Activated T-cell treated with anti-CD3 and anti-CD28 coated beads for 4 hours (primary cell): ENCODE measurements around the gene PTCHD4.
"Not testable (repeated sequence)": the region's sequence is repeated elsewhere in the genome, so short reads cannot be mapped to it uniquely, and the experiment has no call there.

Source experiments
- DNase-seq: peaks from one replicate; pipeline ENCODE4 v3.0.0-alpha.2; 2020

PTCHD4 gene

GRCh38 chr6:48111143-48111506 is at the start of gene PTCHD4:
Gene PTCHD4, minus strand, starts transcription at chr6:48111197. Its CDS starts 42,240 bp downstream, at chr6:48068957.
- no peak for DNase-seq

- DNase-seq, result no peak
These were observed 40.1 kb upstream of the PTCHD4 start for GRCh38 chr6:48151142-48151541.

GRCh38 chr6:48150701-48151100 is 39.7 kb upstream of the PTCHD4 start:
- DNase-seq, result no peak

- DNase-seq, result no peak
These were observed 36.1 kb upstream of the PTCHD4 start for GRCh38 chr6:48147051-48147450.

- no peak for DNase-seq
These were observed 33.0 kb upstream of the PTCHD4 start for GRCh38 chr6:48144021-48144420.

GRCh38 chr6:48141975-48142374 is 31.0 kb upstream of the PTCHD4 start:
- no peak for DNase-seq

- DNase-seq, result no peak
These were observed 29.0 kb upstream of the PTCHD4 start for GRCh38 chr6:48139818-48140614.

GRCh38 chr6:48136856-48137255 is 25.9 kb upstream of the PTCHD4 start:
- DNase-seq, result no peak

- DNase-seq, result no peak
These were observed 24.5 kb upstream of the PTCHD4 start for GRCh38 chr6:48135323-48136084.

- no peak for DNase-seq
These were observed 23.2 kb upstream of the PTCHD4 start for GRCh38 chr6:48134246-48134645.

GRCh38 chr6:48123601-48124000 is 12.6 kb upstream of the PTCHD4 start:
- no peak for DNase-seq

GRCh38 chr6:48121983-48122749 is 11.2 kb upstream of the PTCHD4 start:
- DNase-seq, result not testable (repeated sequence)

GRCh38 chr6:48116699-48117645 is 6.0 kb upstream of the PTCHD4 start:
- no peak for DNase-seq

- DNase-seq, result no peak
These were observed 2.1 kb upstream of the PTCHD4 start for GRCh38 chr6:48113130-48113529.

- no peak for DNase-seq
These were observed 578 bp upstream of the PTCHD4 start for GRCh38 chr6:48111575-48111974.

- DNase-seq, result no peak
These were observed 408 bp downstream of the PTCHD4 start for GRCh38 chr6:48110436-48111142.

GRCh38 chr6:48109944-48110343 is 1.1 kb downstream of the PTCHD4 start:
- DNase-seq, result no peak

GRCh38 chr6:48102476-48103195 is 8.4 kb downstream of the PTCHD4 start:
- not testable (repeated sequence) for DNase-seq

- no peak for DNase-seq
These were observed 9.7 kb downstream of the PTCHD4 start for GRCh38 chr6:48101290-48101689.

- no peak for DNase-seq
These were observed 10.5 kb downstream of the PTCHD4 start for GRCh38 chr6:48100588-48100895.
